Measurements from ENCODE around the gene NDRG2. TPM values are rescaled to one million over a fixed set of nuclear protein-coding genes. Genes with fewer than 3 reads are reported as not detected.

Gene NDRG2
- total RNA-seq, 1 donor = not detected

DNA sequence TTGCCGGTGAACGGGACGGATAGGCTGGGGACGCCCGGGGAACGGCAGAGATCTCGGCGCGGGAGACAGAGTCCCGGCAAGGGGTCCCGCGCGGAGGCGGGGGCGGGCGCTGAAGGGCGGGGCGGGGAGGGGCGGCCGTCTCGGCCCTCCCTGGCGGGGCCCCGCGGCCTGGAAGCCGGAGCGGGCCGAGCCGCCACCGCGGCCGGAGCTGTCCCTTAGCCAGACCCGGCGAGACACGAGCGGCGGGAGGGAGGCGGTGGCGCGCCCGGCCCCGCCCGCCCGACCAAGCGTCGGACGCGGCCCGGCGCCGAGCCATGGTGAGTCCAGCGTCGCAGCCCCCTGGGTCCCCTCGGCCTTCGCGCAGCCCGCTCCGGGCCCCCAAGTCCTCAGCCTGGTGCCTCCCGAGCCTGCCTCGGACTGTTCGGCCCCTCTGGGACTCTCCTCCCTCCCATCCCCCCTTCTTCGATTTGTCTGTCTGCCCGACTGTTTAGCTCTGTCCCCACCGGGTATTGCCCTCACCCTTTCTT, 45.3 kb upstream of the NDRG2 start, which contains the start of gene ARHGEF40:
Gene ARHGEF40 (plus strand): TSS at position 222 of the 527 bp plus-strand sequence. CDS start 93 bp downstream, at position 315.
- peak; percentile 35 for DNase-seq (ENCODE audit: low read depth)

DNA sequence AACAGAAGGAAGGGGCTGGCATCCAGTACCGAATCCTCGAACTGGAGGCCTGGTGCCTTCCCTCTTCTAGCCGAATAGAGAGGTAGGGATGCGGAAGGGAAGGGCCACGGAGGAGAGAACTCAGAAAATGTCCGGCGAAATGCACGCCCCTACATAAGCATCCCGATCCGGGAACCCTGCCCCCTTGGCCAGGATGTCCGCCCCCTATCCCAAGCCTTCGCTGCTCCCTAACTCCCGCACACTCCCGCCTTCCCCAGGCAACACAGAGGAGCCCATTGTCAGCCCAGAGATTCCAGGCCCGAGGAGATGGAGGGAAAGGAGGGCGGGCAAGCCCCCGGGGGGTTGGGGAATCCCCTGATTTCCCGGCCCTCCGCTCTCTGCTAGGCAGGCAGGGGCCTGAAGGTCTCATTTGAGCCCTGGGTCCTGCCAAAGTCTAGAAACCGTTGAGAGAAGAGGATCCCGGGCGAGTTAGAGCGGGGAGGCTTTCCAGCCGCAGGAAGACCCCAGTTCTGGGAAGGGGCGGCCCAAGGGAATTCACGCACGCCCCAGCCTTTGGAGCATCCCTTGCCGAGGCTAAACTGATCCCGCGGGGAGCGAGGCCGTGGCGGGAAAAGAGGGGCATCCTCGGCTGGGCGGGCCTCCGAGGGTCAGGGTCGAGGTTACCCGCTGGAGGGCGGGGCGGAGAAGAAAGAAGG, 44.7 kb upstream of the NDRG2 start:
- TF ChIP-seq, protein P1, sequence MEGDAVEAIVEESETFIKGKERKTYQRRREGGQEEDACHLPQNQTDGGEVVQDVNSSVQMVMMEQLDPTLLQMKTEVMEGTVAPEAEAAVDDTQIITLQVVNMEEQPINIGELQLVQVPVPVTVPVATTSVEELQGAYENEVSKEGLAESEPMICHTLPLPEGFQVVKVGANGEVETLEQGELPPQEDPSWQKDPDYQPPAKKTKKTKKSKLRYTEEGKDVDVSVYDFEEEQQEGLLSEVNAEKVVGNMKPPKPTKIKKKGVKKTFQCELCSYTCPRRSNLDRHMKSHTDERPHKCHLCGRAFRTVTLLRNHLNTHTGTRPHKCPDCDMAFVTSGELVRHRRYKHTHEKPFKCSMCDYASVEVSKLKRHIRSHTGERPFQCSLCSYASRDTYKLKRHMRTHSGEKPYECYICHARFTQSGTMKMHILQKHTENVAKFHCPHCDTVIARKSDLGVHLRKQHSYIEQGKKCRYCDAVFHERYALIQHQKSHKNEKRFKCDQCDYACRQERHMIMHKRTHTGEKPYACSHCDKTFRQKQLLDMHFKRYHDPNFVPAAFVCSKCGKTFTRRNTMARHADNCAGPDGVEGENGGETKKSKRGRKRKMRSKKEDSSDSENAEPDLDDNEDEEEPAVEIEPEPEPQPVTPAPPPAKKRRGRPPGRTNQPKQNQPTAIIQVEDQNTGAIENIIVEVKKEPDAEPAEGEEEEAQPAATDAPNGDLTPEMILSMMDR (IDR thresholded peaks at IDR 0.05; ENCODE audit: insufficient read depth, low read depth, low read length) = no peak
- peak overlapping the region; percentile 83 for H3K4me3 ChIP-seq (ENCODE audit: low read depth, low read length)
- DNase-seq (ENCODE audit: low read depth) = no peak

More for the DNA sequence above, 45.3 kb upstream of the NDRG2 start, which contains the start of gene ARHGEF40:
- H3K4me3 ChIP-seq (ENCODE audit: low read depth, low read length) = peak within 1 kb of the TSS; percentile 83
- TF ChIP-seq, protein P1 (IDR thresholded peaks at IDR 0.05; ENCODE audit: insufficient read depth, low read depth, low read length) = no peak

GRCh38 chr14:21068521-21069387, 43.9 kb upstream of the NDRG2 start:
- TF ChIP-seq, protein P1 (IDR thresholded peaks at IDR 0.05; ENCODE audit: insufficient read depth, low read depth, low read length) = peak; percentile 68
- peak; percentile 60 for DNase-seq (ENCODE audit: low read depth)
- H3K4me3 ChIP-seq (ENCODE audit: low read depth, low read length) = peak overlapping the region; percentile 83

GRCh38 chr14:21066882-21067502, 42.1 kb upstream of the NDRG2 start:
- DNase-seq (ENCODE audit: low read depth) = no peak
- TF ChIP-seq, protein P1 (IDR thresholded peaks at IDR 0.05; ENCODE audit: insufficient read depth, low read depth, low read length) = peak; percentile 29
- H3K4me3 ChIP-seq (ENCODE audit: low read depth, low read length) = no peak overlapping the region

DNA sequence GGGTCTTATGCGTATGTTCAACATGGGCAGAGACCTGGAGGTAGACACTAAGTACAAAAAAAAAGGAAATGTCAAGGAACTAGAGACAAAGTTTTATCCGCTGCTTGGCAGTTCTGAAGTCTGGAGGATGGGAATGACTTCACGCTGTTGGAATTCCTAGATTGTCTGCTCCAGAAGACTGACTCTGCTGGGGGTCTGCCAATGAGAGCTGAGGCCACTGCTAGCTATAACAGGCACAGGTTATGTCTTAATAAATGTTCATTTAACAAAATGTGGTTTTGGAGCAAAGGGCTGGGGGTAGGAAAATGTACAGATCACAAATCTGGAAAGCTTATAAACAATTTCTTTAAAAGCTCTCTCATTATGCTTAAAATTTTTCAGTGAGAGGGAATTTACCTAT, 38.6 kb upstream of the NDRG2 start:
- no peak overlapping the region for H3K4me3 ChIP-seq (ENCODE audit: low read depth, low read length)
- TF ChIP-seq, protein P1 (IDR thresholded peaks at IDR 0.05; ENCODE audit: insufficient read depth, low read depth, low read length) = no peak
- no peak for DNase-seq (ENCODE audit: low read depth)

DNA sequence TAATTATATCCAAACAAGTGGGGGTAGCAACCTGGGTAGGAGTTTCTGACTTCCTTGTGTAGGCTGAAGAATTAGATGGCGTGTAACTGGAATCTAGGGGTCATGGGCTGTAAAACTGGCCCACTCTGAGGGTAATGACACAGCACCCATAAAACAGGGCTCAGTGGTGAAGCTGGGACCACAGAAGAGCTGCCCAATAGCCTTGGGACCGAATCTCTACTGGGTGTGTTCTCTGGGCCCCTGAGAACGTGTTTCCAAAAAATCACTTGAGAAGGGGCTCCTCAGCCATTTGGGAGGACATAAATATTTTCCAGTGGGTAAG, 36.4 kb upstream of the NDRG2 start:
- TF ChIP-seq, protein P1 (IDR thresholded peaks at IDR 0.05; ENCODE audit: insufficient read depth, low read depth, low read length) = no peak
- no peak overlapping the region for H3K4me3 ChIP-seq (ENCODE audit: low read depth, low read length)
- no peak for DNase-seq (ENCODE audit: low read depth)

All from fibroblast of villous mesenchyme (primary cell).